Hypothalamus (tissue), 51 donors: ENCODE results near the gene LRRC2.
"Not testable (repeated sequence)": the region's sequence is repeated elsewhere in the genome, so short reads cannot be mapped to it uniquely, and the experiment has no call there.

Experiments
- DNase-seq, 51 donors: peaks; one replicate each; lab custom pipeline; 2025; lab: John Stamatoyannopoulos, UW

The LRRC2 gene

DNA sequence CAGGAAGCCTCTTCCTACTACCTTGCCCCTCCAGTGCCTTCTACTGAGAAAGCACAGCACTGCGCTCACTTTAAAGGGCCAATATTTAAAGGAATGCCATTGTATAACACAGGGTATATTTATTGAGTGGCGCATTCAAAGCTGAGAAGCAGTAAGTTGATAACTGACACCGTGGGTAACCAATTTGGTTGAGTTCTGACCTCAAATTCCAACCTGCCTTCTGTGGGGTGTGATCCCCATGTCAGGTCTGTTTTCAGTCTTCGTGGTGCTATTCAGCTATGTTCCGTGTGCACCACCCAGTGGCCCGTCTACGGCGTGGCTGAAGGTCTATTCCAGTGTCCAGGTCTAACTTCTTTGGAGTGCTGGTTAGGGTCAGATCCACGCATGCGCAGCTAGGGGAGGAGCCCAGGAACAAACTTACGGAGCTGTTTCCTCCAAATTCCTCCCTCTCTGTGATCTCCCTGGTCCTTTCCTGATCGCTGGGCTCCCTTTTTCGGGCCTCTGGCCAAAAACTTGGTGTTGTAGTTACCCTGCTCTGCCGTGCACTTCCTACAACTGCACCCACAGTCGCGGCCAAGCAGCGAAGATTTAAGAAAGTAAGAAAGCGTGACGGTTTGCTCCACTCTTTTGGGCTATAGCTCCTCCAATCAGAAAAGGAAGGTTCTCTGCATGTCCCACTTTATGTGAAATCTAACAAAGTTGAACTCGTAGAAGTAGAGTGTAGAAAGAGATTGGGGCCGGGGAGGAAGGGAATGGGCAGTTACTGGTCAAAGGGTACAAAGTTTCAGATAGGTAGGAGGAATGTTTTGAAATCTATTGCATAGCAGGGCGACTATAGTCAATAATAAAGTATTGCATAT lies 7.7 kb downstream of the LRRC2 start:
- DNase-seq, result peak in 29 of 51 donors; percentile 4 to 70 (median 31)

- DNase-seq, result no peak
Observed at GRCh38 chr3:46557814-46558183, 8.3 kb downstream of the LRRC2 start.

- no peak for DNase-seq
Observed at GRCh38 chr3:46553154-46553553, 12.9 kb downstream of the LRRC2 start.

DNA sequence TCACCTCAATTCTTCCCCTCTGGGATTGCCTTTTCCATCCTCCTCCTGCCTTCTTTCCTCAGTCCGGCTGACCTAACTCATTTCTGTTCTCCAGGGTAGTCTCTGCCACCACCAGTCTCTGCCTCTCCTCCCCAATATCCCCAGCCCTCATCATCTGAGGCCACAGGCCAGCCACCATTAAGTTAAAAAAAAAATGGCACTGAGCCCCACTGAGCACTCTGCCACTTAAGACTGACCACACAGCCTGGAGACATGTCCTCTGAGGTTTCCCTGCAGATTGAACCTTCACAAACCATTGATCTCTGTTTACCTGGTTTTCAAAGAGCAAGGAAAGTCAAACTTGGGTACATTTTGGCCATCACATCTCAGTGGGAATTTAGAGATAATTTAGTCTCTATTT lies 13.6 kb downstream of the LRRC2 start:
- no peak for DNase-seq

GRCh38 chr3:46551615-46552014 lies 14.5 kb downstream of the LRRC2 start:
- no peak for DNase-seq

DNA sequence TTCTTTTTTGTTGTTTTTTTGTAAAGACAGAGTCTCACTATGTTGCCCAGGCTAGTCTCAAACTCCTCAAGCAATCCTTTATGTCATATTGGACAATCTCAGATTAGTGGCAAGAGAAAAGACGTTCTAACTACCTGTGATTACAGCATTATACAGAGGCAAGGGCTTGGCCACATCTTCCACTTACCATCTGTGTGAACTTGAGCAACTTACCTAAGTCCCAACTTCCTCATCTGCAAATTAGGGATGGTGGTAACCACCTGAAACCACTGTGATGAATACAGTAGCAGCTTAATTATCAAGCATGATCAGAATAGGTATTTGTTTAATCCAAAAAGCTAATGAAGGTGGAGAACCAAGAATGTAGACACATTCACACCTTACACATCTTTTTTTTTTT lies 16.1 kb downstream of the LRRC2 start:
- DNase-seq, result no peak

GRCh38 chr3:46549408-46549904 lies 16.6 kb downstream of the LRRC2 start:
- DNase-seq, result no peak

DNA sequence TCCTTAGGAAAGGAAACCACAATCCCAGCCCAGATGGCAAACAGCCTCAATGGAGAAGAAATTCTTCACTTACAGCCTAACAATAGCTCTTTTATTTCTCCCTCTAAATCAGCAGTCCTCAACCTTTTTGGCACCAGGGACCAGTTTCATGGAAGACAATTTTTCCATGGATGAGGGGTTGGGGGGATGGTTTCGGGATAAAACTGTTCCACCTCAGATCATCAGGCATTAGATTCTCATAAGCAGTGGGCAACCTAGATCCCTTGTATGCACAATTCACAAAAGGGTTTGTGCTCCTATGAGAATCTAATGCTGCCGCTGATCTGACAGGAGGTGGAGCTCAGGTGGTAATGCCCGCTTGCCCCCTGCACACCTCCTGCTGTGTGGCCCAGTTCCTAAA lies 17.5 kb downstream of the LRRC2 start:
- DNase-seq, result not testable (repeated sequence)

GRCh38 chr3:46546896-46547440 lies 19.1 kb downstream of the LRRC2 start:
- no peak for DNase-seq

GRCh38 chr3:46545818-46546630 lies 20.1 kb downstream of the LRRC2 start:
- no peak for DNase-seq

DNA sequence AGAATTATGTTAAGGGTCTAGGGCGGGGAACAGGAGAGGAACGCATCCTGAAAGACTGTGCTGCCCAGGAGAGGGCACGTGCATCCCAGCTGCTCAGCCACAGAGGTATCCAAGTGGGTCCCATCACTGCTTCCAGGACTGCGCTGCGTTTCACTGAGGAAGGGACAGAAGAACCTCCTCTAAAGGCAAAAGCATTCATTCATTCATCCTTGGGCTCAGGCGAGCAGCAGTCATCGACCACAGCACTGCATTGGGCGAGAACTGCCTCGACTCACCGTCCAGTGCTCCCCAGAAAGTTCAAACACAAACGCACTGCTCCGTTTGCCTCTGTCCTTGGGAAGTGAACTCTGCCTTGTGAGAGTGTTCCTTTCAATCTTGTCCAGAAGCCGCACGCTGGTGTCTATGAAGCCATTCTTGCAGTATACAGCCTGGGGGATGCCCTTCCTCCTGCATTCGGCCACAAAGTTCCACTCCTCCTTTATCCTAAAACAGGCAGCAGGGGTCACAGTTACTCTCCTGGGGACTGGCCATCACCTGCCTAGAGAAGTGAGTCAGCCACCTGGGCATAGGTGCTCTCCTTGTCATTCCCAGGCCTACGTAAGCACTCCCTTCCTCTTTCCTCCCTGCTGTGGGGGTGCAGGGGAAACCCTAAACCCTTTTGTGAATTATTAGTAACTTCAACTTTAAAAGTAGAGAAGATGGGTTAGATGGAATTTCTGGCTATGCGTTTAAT lies 21.2 kb downstream of the LRRC2 start:
- no peak for DNase-seq

DNA sequence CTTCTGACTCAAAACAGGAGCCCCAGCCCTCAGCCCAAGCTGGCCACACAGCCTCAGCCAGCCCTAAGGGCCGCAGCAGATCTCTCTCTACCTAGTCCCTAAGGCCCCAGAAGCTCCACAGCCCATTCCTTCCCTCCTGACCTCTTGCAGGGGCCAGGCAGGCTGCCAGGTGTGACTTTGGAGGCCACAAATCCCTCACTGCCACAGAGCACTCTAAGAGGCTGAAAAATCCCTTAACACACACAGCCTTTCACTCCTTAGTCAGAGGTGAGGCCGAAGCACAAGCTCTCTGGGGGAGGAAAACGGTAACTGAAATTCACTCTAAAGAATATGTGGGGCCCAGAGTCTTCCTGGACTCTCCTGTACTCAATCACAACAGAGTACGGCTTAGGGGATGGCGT lies 23.3 kb downstream of the LRRC2 start:
- no peak for DNase-seq

GRCh38 chr3:46542344-46542743 lies 23.8 kb downstream of the LRRC2 start:
- DNase-seq, result no peak

DNA sequence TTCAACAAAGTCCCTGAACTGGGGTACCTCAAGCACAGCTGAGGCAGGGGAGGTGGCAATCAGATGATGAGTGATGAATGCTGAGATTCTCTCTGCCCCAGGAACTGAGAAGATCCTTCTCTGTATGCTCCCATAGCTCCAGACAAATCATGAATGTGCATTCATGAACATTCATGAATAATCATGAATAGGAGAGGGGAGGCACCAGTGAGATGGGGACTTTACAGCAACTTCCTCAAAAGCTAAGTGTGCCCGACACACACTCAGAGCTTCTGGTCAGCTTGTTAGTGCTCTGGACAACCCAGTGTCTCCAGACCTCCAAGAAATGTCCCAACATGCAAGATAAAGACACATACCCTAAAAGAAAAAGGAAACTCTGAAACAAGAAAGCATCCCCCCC lies 24.3 kb downstream of the LRRC2 start:
- DNase-seq, result no peak

DNA sequence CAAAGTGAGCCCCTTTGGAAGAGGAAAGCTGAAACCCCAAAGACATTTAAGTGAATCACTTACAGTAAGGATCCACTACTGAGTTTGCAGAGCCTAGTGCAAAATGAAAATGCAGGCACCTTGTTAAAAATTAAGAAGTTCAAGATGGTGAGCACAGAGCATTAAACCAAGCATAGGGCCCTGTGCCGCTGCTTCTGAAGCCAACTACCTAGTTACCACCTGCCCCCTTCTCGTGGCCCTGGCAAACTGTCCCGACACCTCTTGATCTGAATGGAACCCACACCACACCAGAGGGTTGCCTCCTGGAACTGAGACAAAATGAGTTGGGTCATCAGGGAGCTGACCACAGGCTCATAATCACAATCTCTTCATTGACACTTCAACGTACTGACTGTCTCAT lies 25.6 kb downstream of the LRRC2 start:
- DNase-seq, result no peak

DNA sequence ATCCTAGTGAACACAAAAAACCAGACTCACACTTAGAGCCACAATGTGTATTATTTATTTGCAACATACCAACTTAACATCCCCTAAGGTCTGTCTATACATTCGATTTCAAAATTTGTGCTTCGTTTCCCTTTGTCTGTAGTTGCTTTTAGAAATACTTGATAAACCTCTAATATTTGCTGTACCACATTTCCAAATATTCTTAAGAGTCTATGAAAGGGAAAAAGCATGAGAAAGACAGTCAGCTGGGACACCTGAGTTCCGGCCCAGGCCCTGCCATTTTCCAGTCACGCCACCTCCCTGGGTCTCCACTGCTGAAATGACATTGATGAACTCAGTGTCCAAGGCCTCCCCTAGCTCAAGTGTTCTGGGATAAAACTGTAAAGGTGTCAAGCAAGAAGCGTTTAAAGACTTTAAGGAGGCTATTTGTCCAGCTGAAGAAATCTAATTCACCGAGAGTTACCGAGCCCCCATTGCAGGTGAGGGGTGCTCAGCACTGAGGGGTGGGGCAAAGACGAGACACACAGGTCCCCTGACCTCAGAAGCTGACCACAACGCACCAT lies 26.6 kb downstream of the LRRC2 start:
- DNase-seq, result no peak

GRCh38 chr3:46538803-46539442 lies 27.2 kb downstream of the LRRC2 start:
- DNase-seq, result peak in 25 of 51 donors; percentile 2 to 47 (median 16)

GRCh38 chr3:46538425-46538802 lies 27.7 kb downstream of the LRRC2 start:
- not testable (repeated sequence) for DNase-seq

DNA sequence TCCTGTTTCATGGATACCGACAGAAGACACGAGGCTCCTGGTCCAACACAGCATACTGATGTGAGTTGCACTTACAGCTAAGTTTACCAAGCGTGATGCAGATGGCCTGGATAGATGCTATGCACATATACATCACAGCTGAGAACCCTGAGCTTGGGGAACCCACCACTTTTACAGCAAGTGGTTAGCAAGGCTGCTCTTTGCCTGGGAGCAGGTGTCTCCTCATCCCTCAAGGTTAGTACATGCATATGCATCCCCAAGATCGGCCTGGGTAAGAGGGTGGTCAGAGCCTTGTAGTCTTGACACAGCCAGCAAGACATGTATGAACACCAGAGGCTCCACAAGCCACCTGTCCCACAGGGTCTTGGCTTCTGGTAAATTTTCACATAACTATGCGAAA lies 28.3 kb downstream of the LRRC2 start:
- DNase-seq, result no peak

DNA sequence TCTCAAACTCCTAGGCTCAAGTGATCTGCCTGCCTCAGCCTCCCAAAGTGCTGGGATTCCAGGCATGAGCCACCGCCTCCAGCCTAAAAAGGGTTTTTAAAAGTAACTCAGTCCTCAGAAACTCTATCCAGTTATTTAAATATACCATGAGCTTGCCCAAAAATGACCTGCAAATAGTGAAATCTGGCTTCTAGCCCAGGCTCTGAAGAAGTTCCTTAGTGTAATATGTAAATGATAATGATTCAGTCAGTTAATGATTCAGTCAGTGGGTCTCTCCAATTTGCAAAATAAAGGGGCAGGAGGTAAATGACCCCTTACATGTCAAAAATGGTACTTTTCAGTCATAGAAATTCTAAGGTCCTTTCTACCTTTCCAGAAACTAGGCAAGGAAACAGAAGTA lies 28.8 kb downstream of the LRRC2 start:
- no peak for DNase-seq
